HS-27A (cell line): ENCODE measurements around the gene KCNJ10.

Experiments
- DNase-seq: peaks from one replicate; pipeline ENCODE4 v3.0.0-alpha.2; 2012; ENCODE audit warnings: low read depth, missing footprints

The KCNJ10 gene

GRCh38 chr1:159990005-159990404, 80.0 kb downstream of the KCNJ10 start:
- DNase-seq: no peak

- no peak for DNase-seq
Measured at GRCh38 chr1:159989581-159989980, 80.4 kb downstream of the KCNJ10 start.

GRCh38 chr1:159988006-159988405, 82.0 kb downstream of the KCNJ10 start:
- DNase-seq: no peak

GRCh38 chr1:159987186-159987585, 82.8 kb downstream of the KCNJ10 start:
- DNase-seq: no peak

- no peak for DNase-seq
Measured at GRCh38 chr1:159986531-159986930, 83.4 kb downstream of the KCNJ10 start.

GRCh38 chr1:159986093-159986492, 83.9 kb downstream of the KCNJ10 start:
- no peak for DNase-seq

GRCh38 chr1:159985473-159985872, 84.5 kb downstream of the KCNJ10 start:
- no peak for DNase-seq

- no peak for DNase-seq
Measured at GRCh38 chr1:159983681-159984080, 86.3 kb downstream of the KCNJ10 start.

GRCh38 chr1:159982280-159982679, 87.7 kb downstream of the KCNJ10 start:
- DNase-seq: no peak

GRCh38 chr1:159981351-159982055, 88.5 kb downstream of the KCNJ10 start:
- DNase-seq: no peak

GRCh38 chr1:159980786-159981185, 89.2 kb downstream of the KCNJ10 start:
- no peak for DNase-seq

- no peak for DNase-seq
Measured at GRCh38 chr1:159980076-159980475, 89.9 kb downstream of the KCNJ10 start.

GRCh38 chr1:159979257-159979656, 90.7 kb downstream of the KCNJ10 start:
- DNase-seq: no peak

GRCh38 chr1:159978107-159978398, 91.9 kb downstream of the KCNJ10 start:
- no peak for DNase-seq

- DNase-seq: no peak
Measured at GRCh38 chr1:159977364-159978106, 92.4 kb downstream of the KCNJ10 start.

GRCh38 chr1:159974350-159974965, 95.5 kb downstream of the KCNJ10 start:
- no peak for DNase-seq

GRCh38 chr1:159973350-159973940, 96.5 kb downstream of the KCNJ10 start:
- DNase-seq: no peak

- DNase-seq: no peak
Measured at GRCh38 chr1:159972443-159973205, 97.3 kb downstream of the KCNJ10 start.

GRCh38 chr1:159970932-159971342, 99.0 kb downstream of the KCNJ10 start:
- no peak for DNase-seq

- DNase-seq: no peak
Measured at GRCh38 chr1:159968901-159969300, 101.1 kb downstream of the KCNJ10 start.

- DNase-seq: no peak
Measured at GRCh38 chr1:159965263-159965662, 104.7 kb downstream of the KCNJ10 start.

- DNase-seq: no peak
Measured at GRCh38 chr1:159964144-159964543, 105.8 kb downstream of the KCNJ10 start.
